ENCODE data around the gene ATG12.

- TF ChIP-seq CTCF (conservative IDR thresholded peaks at IDR 0.05 in 1 of 2, IDR thresholded peaks at IDR 0.05 in 1 of 2; ENCODE audit: extremely low read depth in 1 of 2, insufficient read depth in 1 of 2, low read depth in 1 of 2, low read length in 2 of 2) (no peak), EZH2 (IDR thresholded peaks at IDR 0.05; ENCODE audit: borderline replicate concordance, low read length) (no peak)
Measured at GRCh38 chr5:115859378-115859777, 18.0 kb upstream of the ATG12 start.

Data from mammary epithelial cell (primary cell).